ENCODE results near the gene TBPL2.

DNA sequence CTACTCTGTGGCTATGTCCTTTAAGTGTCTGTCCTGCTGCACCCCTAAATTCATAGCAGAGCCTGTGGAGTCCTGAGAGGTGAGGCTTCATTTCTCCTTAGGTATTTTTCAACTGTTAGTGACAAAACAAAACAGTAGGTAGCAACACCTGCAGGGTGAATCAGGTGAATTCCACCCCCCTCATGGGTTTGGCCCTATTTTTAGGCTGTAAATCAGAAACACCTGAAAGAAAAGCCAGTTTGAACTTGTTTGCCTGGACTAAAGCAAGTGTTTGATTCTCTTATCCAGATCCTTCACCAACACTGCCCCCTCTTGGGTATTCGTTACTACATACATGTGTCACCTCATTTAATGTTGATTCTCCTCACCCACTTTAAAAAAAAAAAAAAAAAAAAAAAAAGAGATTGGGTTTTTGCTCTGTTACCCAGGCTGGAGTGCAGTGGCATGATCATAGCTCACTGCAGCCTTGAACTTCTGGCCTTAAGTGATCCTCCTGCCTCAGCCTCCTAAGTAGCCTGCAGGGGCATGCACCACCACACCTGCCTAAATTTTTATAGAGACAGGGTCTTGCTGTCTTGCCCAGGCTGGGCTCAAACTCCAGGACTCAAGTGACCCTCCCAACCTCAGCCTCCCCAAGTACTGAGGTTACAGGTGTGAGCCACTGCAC, 10.3 kb downstream of the TBPL2 start:
- TF ChIP-seq POLR2A (IDR thresholded peaks at IDR 0.05): no peak
- TF ChIP-seq, protein P1, sequence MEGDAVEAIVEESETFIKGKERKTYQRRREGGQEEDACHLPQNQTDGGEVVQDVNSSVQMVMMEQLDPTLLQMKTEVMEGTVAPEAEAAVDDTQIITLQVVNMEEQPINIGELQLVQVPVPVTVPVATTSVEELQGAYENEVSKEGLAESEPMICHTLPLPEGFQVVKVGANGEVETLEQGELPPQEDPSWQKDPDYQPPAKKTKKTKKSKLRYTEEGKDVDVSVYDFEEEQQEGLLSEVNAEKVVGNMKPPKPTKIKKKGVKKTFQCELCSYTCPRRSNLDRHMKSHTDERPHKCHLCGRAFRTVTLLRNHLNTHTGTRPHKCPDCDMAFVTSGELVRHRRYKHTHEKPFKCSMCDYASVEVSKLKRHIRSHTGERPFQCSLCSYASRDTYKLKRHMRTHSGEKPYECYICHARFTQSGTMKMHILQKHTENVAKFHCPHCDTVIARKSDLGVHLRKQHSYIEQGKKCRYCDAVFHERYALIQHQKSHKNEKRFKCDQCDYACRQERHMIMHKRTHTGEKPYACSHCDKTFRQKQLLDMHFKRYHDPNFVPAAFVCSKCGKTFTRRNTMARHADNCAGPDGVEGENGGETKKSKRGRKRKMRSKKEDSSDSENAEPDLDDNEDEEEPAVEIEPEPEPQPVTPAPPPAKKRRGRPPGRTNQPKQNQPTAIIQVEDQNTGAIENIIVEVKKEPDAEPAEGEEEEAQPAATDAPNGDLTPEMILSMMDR (IDR thresholded peaks at IDR 0.05 in 4 of 5, conservative IDR thresholded peaks at IDR 0.05 in 1 of 5): peak; percentile 18 to 62 (median 51)
